WERI-Rb-1 (cell line): Measurements from ENCODE around the gene DNAJC18.

ENCODE experiments used
- DNase-seq: peaks from one replicate; pipeline ENCODE4 v3.0.0-alpha.2; 2020
- H3K27ac ChIP-seq: fragments of 250-450 bp; sonication (Bioruptor Pico); 2 replicates; pipeline ENCODE4 v1.5.1; 2020; ENCODE audit warnings: mild to moderate bottlenecking, moderate library complexity
- H3K27me3 ChIP-seq: fragments of 250-450 bp; sonication (Bioruptor Pico); 2 replicates; pipeline ENCODE4 v1.5.1; 2021; ENCODE audit warnings: mild to moderate bottlenecking, low read depth, moderate library complexity; ENCODE audit not compliant: insufficient read depth, severe bottlenecking
- H3K36me3 ChIP-seq: fragments of 250-450 bp; sonication (Bioruptor Pico); 2 replicates; pipeline ENCODE4 v1.5.1; 2020; ENCODE audit warnings: mild to moderate bottlenecking, moderate library complexity
- H3K4me3 ChIP-seq: 2 replicates; pipeline ENCODE4 v1.5.1; 2011; ENCODE audit warnings: low read depth, mild to moderate bottlenecking, control low read depth, low read length
- H3K9me3 ChIP-seq: fragments of 250-450 bp; sonication (Bioruptor Pico); 2 replicates; pipeline ENCODE4 v1.5.1; 2021; ENCODE audit warnings: mild to moderate bottlenecking, moderate library complexity; ENCODE audit not compliant: severe bottlenecking
- CTCF ChIP-seq: IDR thresholded peaks from 2 replicates; pipeline ENCODE4 v1.5.1; 2011; ENCODE audit warnings: low read depth, mild to moderate bottlenecking, control low read depth, inconsistent platforms, low read length

The DNAJC18 gene

GRCh38 chr5:139415869-139416268 lies 23.5 kb downstream of the DNAJC18 start:
- TF ChIP-seq CTCF = no peak
- H3K36me3 ChIP-seq = peaks cover 19% of the 10 kb centered on the region
- no peaks in the 10 kb centered on the region for H3K9me3 ChIP-seq
- H3K4me3 ChIP-seq = no peak overlapping the region
- no peaks in the 10 kb centered on the region for H3K27me3 ChIP-seq
- no peak overlapping the region for H3K27ac ChIP-seq
- no peak for DNase-seq

- DNase-seq = no peak
- H3K27ac ChIP-seq = no peak overlapping the region
- no peaks in the 10 kb centered on the region for H3K27me3 ChIP-seq
- H3K4me3 ChIP-seq = no peak overlapping the region
- peaks cover 19% of the 10 kb centered on the region for H3K36me3 ChIP-seq
- no peak for TF ChIP-seq CTCF
- no peaks in the 10 kb centered on the region for H3K9me3 ChIP-seq
Measured at GRCh38 chr5:139415221-139415861, 24.0 kb downstream of the DNAJC18 start.

- no peak overlapping the region for H3K4me3 ChIP-seq
- TF ChIP-seq CTCF = no peak
- no peak for DNase-seq
- H3K36me3 ChIP-seq = peaks cover 15% of the 10 kb centered on the region
- H3K27ac ChIP-seq = no peak overlapping the region
- no peaks in the 10 kb centered on the region for H3K27me3 ChIP-seq
- no peaks in the 10 kb centered on the region for H3K9me3 ChIP-seq
Measured at GRCh38 chr5:139414581-139415130, 24.7 kb downstream of the DNAJC18 start.

GRCh38 chr5:139413963-139414362 lies 25.4 kb downstream of the DNAJC18 start:
- no peaks in the 10 kb centered on the region for H3K9me3 ChIP-seq
- peaks cover 12% of the 10 kb centered on the region for H3K36me3 ChIP-seq
- TF ChIP-seq CTCF = no peak
- H3K27ac ChIP-seq = no peak overlapping the region
- H3K27me3 ChIP-seq = no peaks in the 10 kb centered on the region
- DNase-seq = no peak
- H3K4me3 ChIP-seq = no peak overlapping the region

- H3K27me3 ChIP-seq = no peaks in the 10 kb centered on the region
- H3K36me3 ChIP-seq = peaks cover 8% of the 10 kb centered on the region
- no peak for DNase-seq
- no peak overlapping the region for H3K4me3 ChIP-seq
- no peaks in the 10 kb centered on the region for H3K9me3 ChIP-seq
- H3K27ac ChIP-seq = no peak overlapping the region
- TF ChIP-seq CTCF = no peak
Measured at GRCh38 chr5:139413153-139413552, 26.2 kb downstream of the DNAJC18 start.
